ENCODE data around the gene RBM6. TPM values are rescaled to one million over a fixed set of nuclear protein-coding genes. Genes with fewer than 3 reads are reported as not detected.

The RBM6 gene
- total RNA-seq, 1 experiment from 2014 or later, result 90.7 TPM

GRCh38 chr3:50117120-50117519, 177.2 kb downstream of the RBM6 start:
- no peak overlapping the region for H3K14ac ChIP-seq (ENCODE audit: insufficient read depth, low read length)
- H3K9ac ChIP-seq (ENCODE audit: extremely low read depth, insufficient read length, low read length), result no peak overlapping the region
- no peak overlapping the region for H2BK120ac ChIP-seq (ENCODE audit: low read depth, low read length, poor library complexity, severe bottlenecking)
- no peak overlapping the region for H3T11ph ChIP-seq (ENCODE audit: low read length)
- no peaks in the 10 kb centered on the region for H4K20me1 ChIP-seq (ENCODE audit: control insufficient read depth, insufficient read depth, insufficient read length)
- Mint-ChIP-seq H3K4me3 (no peak overlapping the region), H3K27me3 (ENCODE audit: low read depth) (peaks cover 4% of the 10 kb centered on the region; the same call in 1 of the 2 replicates), H3K4me1 (peaks cover 14 to 17% of the 10 kb centered on the region in 2 experiments), H3K27ac (no peak overlapping the region), H3K9me3 (no peaks in the 10 kb centered on the region), H3K36me3 (ENCODE audit: insufficient read depth in 1 of 3, low read depth in 3 of 3) (peaks cover 58 to 81% (median 71%) of the 10 kb centered on the region in 3 experiments; a peak in 6 of 7 replicates)
- H3K79me2 ChIP-seq (ENCODE audit: insufficient read depth, low read length), result no peaks in the 10 kb centered on the region
- H3K4ac ChIP-seq (ENCODE audit: low read depth, low read length), result no peak overlapping the region
- H3K79me1 ChIP-seq (ENCODE audit: insufficient read depth, low read depth, low read length, poor library complexity, severe bottlenecking), result no peaks in the 10 kb centered on the region
- no peaks in the 10 kb centered on the region for H3K23me2 ChIP-seq (ENCODE audit: insufficient read length, low read depth, low read length, poor library complexity, severe bottlenecking)
- no peak overlapping the region for H2AK5ac ChIP-seq (ENCODE audit: insufficient read length, low read length)
- H2BK5ac ChIP-seq (ENCODE audit: insufficient read length, low read length), result no peak overlapping the region
- H4K5ac ChIP-seq (ENCODE audit: insufficient read length, low read depth, low read length), result no peak overlapping the region
- H2BK20ac ChIP-seq (ENCODE audit: low read depth, low read length, poor library complexity, severe bottlenecking), result no peak overlapping the region
- H2AFZ ChIP-seq (ENCODE audit: low read length), result no peak overlapping the region
- no peak overlapping the region for H2BK15ac ChIP-seq (ENCODE audit: low read depth, low read length)
- no peaks in the 10 kb centered on the region for H3K4me1 ChIP-seq (ENCODE audit: insufficient read depth, low read length)
- H2BK12ac ChIP-seq (ENCODE audit: insufficient read length, low read depth, low read length), result no peak overlapping the region
- H3K27ac ChIP-seq (ENCODE audit: insufficient read length, low read depth, low read length), result no peak overlapping the region
- no peak overlapping the region for H3K56ac ChIP-seq (ENCODE audit: insufficient read length, low read depth, low read length)
- no peak for TF ChIP-seq CTCF (conservative IDR thresholded peaks at IDR 0.05)
- no CpG with 5 or more reads among the region's 8 CpGs for WGBS (ENCODE audit: extremely low coverage, insufficient read length, low lambda C conversion rate)
- H3K23ac ChIP-seq (ENCODE audit: insufficient read length, low read depth, low read length), result no peak overlapping the region
- no peak overlapping the region for H4K8ac ChIP-seq (replicated peaks; ENCODE audit: insufficient read length, low read depth, low read length)
- no peak overlapping the region for H3K4me2 ChIP-seq (ENCODE audit: insufficient read depth, insufficient read length, low read length)
- no peaks in the 10 kb centered on the region for H3K27me3 ChIP-seq (ENCODE audit: insufficient read depth, low read length)
- DNase-seq, result no peak
- no peak overlapping the region for H3K18ac ChIP-seq (ENCODE audit: insufficient read length, low read depth, low read length)
- no peaks in the 10 kb centered on the region for H3K9me3 ChIP-seq (ENCODE audit: control insufficient read depth, low read depth, low read length)
- H4K91ac ChIP-seq (ENCODE audit: insufficient read length, low read depth, low read length), result no peak overlapping the region
